ENCODE measurements around the gene THSD4. TPM values are rescaled to one million over a fixed set of nuclear protein-coding genes. Genes with fewer than 3 reads are reported as not detected.

Gene THSD4
- total RNA-seq, 6 experiments from 2014 or later, result 5.2 to 21.8 (median 13.7) TPM

- Histone ChIP-seq H3K4me3 (no peak overlapping the region), H3K27me3 (no peaks in the 10 kb centered on the region), H3K36me3 (no peaks in the 10 kb centered on the region), H3K9me3 (no peaks in the 10 kb centered on the region), H3K4me1 (no peaks in the 10 kb centered on the region), H3K27ac (no peak overlapping the region)
- intact Hi-C loops (cut with DNase I), result no loop called here
- DNase-seq (no peak), ATAC-seq (no peak)
- no peak for TF ChIP-seq POLR2A (IDR thresholded peaks at IDR 0.05)
- TF ChIP-seq CTCF (IDR thresholded peaks at IDR 0.05), result no peak
Measured at GRCh38 chr15:71685420-71685993, 570.2 kb downstream of the THSD4 start.

- no peak for DNase-seq
- TF ChIP-seq POLR2A (IDR thresholded peaks at IDR 0.05) (no peak), CTCF (IDR thresholded peaks at IDR 0.05) (no peak)
- 74% methylated on average over 3 of the region's 4 CpGs for WGBS (ENCODE audit: insufficient coverage, low coverage, low lambda C conversion rate, missing lambda C conversion rate)
- Histone ChIP-seq H3K27me3 (no peaks in the 10 kb centered on the region), H3K9me3 (no peaks in the 10 kb centered on the region), H3K4me1 (peaks cover 0 to 5% (median 0%) of the 10 kb centered on the region in 4 donors), H3K4me3 (no peak overlapping the region), H3K36me3 (no peaks in the 10 kb centered on the region), H3K27ac (no peak overlapping the region)
- ATAC-seq, result no peak
- intact Hi-C loops (cut with DNase I), result no loop called here
Measured at GRCh38 chr15:71686221-71687050, 571.2 kb downstream of the THSD4 start.

- intact Hi-C loops (cut with DNase I), result no loop called here
- Histone ChIP-seq H3K27ac (no peak overlapping the region), H3K9me3 (no peaks in the 10 kb centered on the region), H3K4me3 (no peak overlapping the region), H3K4me1 (peaks cover 0 to 9% (median 0%) of the 10 kb centered on the region in 4 donors), H3K27me3 (no peaks in the 10 kb centered on the region), H3K36me3 (no peaks in the 10 kb centered on the region)
- 90% methylated on average over 2 of the region's 2 CpGs for WGBS (ENCODE audit: insufficient coverage, low coverage, low lambda C conversion rate, missing lambda C conversion rate)
- ATAC-seq, result no peak
- no peak for TF ChIP-seq POLR2A (IDR thresholded peaks at IDR 0.05)
- TF ChIP-seq CTCF (IDR thresholded peaks at IDR 0.05), result no peak
- no peak for DNase-seq
Measured at GRCh38 chr15:71687902-71688508, 572.7 kb downstream of the THSD4 start.

- intact Hi-C loops (cut with DNase I), result no loop called here
- H3K27me3 ChIP-seq, result no peaks in the 10 kb centered on the region
- no peaks in the 10 kb centered on the region for H3K9me3 ChIP-seq
- ATAC-seq (no peak), DNase-seq (no peak)
- TF ChIP-seq CTCF (IDR thresholded peaks at IDR 0.05) (no peak), POLR2A (IDR thresholded peaks at IDR 0.05) (no peak)
- WGBS (ENCODE audit: insufficient coverage, low coverage, low lambda C conversion rate, missing lambda C conversion rate), result 85% methylated on average over 3 of the region's 3 CpGs
- peaks cover 0 to 9% (median 0%) of the 10 kb centered on the region in 4 donors for H3K4me1 ChIP-seq
- H3K4me3 ChIP-seq, result no peak overlapping the region
- H3K36me3 ChIP-seq, result no peaks in the 10 kb centered on the region
- no peak overlapping the region for H3K27ac ChIP-seq
Measured at GRCh38 chr15:71688509-71689094, 573.3 kb downstream of the THSD4 start.
